ENCODE measurements around the gene ZC3H12C. TPM values are rescaled to one million over a fixed set of nuclear protein-coding genes. Genes with fewer than 3 reads are reported as not detected.
"Not testable (repeated sequence)": the region's sequence is repeated elsewhere in the genome, so short reads cannot be mapped to it uniquely, and the experiment has no call there.

Gene ZC3H12C
- total RNA-seq, 1 donor from 2014 or later: 9.7 TPM

DNA sequence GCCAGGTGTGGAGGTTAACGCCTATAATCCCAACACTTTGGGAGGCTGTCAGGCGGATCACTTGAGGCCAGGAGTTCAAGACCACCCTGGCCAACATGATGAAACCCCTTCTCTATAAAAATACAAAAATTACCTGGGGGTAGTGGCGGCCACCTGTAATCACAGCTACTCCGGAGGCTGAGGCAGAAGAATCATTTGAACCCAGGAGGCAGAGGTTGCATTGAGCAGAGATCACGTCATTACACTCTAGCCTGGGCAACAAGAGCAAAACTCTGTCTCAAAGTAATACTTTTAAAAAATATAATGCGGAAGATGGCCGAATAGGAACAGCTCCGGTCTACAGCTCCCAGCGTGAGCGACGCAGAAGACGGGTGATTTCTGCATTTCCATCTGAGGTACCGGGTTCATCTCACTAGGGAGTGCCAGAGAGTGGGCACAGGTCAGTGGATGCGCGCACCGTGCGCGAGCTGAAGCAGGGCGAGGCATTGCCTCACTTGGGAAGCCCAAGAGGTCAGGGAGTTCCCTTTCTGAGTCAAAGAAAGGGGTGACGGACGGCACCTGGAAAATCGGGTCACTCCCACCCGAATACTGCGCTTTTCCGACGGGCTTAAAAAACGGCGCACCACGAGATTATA is 115.6 kb downstream of the ZC3H12C start:
- H3K27ac Mint-ChIP-seq (ENCODE audit: unreplicated experiment); H3K4me1 Mint-ChIP-seq (ENCODE audit: unreplicated experiment); H3K27me3 Mint-ChIP-seq (ENCODE audit: unreplicated experiment); DNase-seq (ENCODE audit: extremely low spot score, unreplicated experiment); H3K36me3 Mint-ChIP-seq (ENCODE audit: unreplicated experiment); H3K9me3 Mint-ChIP-seq (ENCODE audit: unreplicated experiment): not testable (repeated sequence)
- TF ChIP-seq CTCF (IDR thresholded peaks at IDR 0.05): peak; percentile 23
- H3K4me3 Mint-ChIP-seq (ENCODE audit: unreplicated experiment): peak overlapping the region; percentile 72

- H3K27me3 Mint-ChIP-seq (ENCODE audit: unreplicated experiment); DNase-seq (ENCODE audit: extremely low spot score, unreplicated experiment); H3K9me3 Mint-ChIP-seq (ENCODE audit: unreplicated experiment); H3K27ac Mint-ChIP-seq (ENCODE audit: unreplicated experiment); H3K4me1 Mint-ChIP-seq (ENCODE audit: unreplicated experiment); H3K36me3 Mint-ChIP-seq (ENCODE audit: unreplicated experiment): not testable (repeated sequence)
- H3K4me3 Mint-ChIP-seq (ENCODE audit: unreplicated experiment): peak overlapping the region; percentile 72
Measured at GRCh38 chr11:110209313-110209694, 116.1 kb downstream of the ZC3H12C start.

GRCh38 chr11:110217223-110217877 is 124.2 kb downstream of the ZC3H12C start:
- H3K4me3 Mint-ChIP-seq (ENCODE audit: unreplicated experiment): no peak overlapping the region
- no peak for TF ChIP-seq CTCF (IDR thresholded peaks at IDR 0.05)
- H3K4me1 Mint-ChIP-seq (ENCODE audit: unreplicated experiment): no peaks in the 10 kb centered on the region
- no peak overlapping the region for H3K27ac Mint-ChIP-seq (ENCODE audit: unreplicated experiment)
- H3K27me3 Mint-ChIP-seq (ENCODE audit: unreplicated experiment): no peaks in the 10 kb centered on the region
- peaks cover 3% of the 10 kb centered on the region for H3K9me3 Mint-ChIP-seq (ENCODE audit: unreplicated experiment)
- H3K36me3 Mint-ChIP-seq (ENCODE audit: unreplicated experiment): peaks cover 29% of the 10 kb centered on the region
- DNase-seq (ENCODE audit: extremely low spot score, unreplicated experiment): no peak

GRCh38 chr11:110217936-110218335 is 124.7 kb downstream of the ZC3H12C start:
- TF ChIP-seq CTCF (IDR thresholded peaks at IDR 0.05): no peak
- Mint-ChIP-seq H3K36me3 (ENCODE audit: unreplicated experiment) (peaks cover 29% of the 10 kb centered on the region), H3K27ac (ENCODE audit: unreplicated experiment) (no peak overlapping the region), H3K4me1 (ENCODE audit: unreplicated experiment) (no peaks in the 10 kb centered on the region), H3K4me3 (ENCODE audit: unreplicated experiment) (no peak overlapping the region), H3K27me3 (ENCODE audit: unreplicated experiment) (no peaks in the 10 kb centered on the region), H3K9me3 (ENCODE audit: unreplicated experiment) (peaks cover 3% of the 10 kb centered on the region)
- DNase-seq (ENCODE audit: extremely low spot score, unreplicated experiment): no peak

DNA sequence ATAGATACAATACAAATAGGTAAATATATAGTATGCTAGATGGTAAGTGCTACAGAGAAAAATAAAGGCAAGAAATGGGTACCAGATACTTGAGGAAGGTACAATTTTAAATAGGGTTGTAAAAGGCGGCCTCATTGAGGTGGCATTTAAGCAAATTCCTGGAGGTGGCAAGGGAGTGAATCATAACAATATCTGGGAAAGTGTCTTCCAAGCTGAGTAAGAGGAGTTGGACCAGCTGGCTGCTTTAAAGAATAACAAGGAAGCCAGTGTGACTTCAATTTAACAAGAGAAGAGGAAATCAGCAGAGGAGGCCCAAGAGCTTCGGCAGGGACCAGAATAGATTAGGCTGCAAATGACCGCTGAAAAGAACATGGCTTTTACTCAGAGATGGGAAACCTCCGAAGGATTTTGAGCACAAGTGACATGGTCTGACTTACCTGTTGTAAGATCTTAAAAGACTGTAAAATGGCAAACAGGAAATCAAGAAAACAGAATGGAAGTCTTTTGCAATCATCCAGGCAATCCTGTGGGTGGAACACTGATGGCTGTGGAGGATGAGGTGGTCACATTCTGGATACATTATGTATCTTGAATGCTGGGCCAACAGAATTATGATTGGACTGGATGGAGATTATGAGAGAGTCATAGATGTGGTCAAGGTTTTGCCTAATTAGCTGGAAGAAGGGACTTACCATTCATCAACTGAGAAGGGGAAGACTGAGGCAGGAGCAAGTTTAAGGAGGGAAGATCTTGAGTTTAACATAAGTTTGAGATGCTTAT is 126.0 kb downstream of the ZC3H12C start:
- peaks cover 3% of the 10 kb centered on the region for H3K9me3 Mint-ChIP-seq (ENCODE audit: unreplicated experiment)
- no peak for TF ChIP-seq CTCF (IDR thresholded peaks at IDR 0.05)
- no peak for DNase-seq (ENCODE audit: extremely low spot score, unreplicated experiment)
- no peaks in the 10 kb centered on the region for H3K4me1 Mint-ChIP-seq (ENCODE audit: unreplicated experiment)
- H3K27me3 Mint-ChIP-seq (ENCODE audit: unreplicated experiment): no peaks in the 10 kb centered on the region
- H3K36me3 Mint-ChIP-seq (ENCODE audit: unreplicated experiment): peaks cover 34% of the 10 kb centered on the region
- no peak overlapping the region for H3K27ac Mint-ChIP-seq (ENCODE audit: unreplicated experiment)
- H3K4me3 Mint-ChIP-seq (ENCODE audit: unreplicated experiment): no peak overlapping the region

Other genes starting within 250 kb of the ZC3H12C start
- gene RDX, start 203.2 kb downstream of the ZC3H12C start, total RNA-seq: 154 and 163 TPM in 2 replicates

Measured in osteocyte (in vitro differentiated cells).